NCI-H82 treated with DMSO at 0.1 percent for 48 hours (cell line): ENCODE results near the gene SAPCD1.
"Not testable (repeated sequence)": the region's sequence is repeated elsewhere in the genome, so short reads cannot be mapped to it uniquely, and the experiment has no call there.

Source experiments
- DNase-seq: peaks from one replicate; lab custom pipeline; 2025; ENCODE audit not compliant: unreplicated experiment; lab: John Stamatoyannopoulos, UW

SAPCD1 gene

GRCh38 chr6:31776989-31777666, 14.7 kb downstream of the SAPCD1 start, which contains the start of gene VWA7:
TSS of gene VWA7 (minus strand) at chr6:31777328. CDS start at chr6:31776779, 549 bp downstream.
- DNase-seq: peak; percentile 17

GRCh38 chr6:31777667-31778050, 15.2 kb downstream of the SAPCD1 start:
- DNase-seq: no peak

GRCh38 chr6:31778193-31778592, 15.7 kb downstream of the SAPCD1 start:
- no peak for DNase-seq

- DNase-seq: no peak
Measured at GRCh38 chr6:31778999-31779885, 16.8 kb downstream of the SAPCD1 start.

GRCh38 chr6:31779908-31780307, 17.5 kb downstream of the SAPCD1 start:
- no peak for DNase-seq

GRCh38 chr6:31780507-31781243, 18.2 kb downstream of the SAPCD1 start:
- DNase-seq: no peak

GRCh38 chr6:31781244-31782125, 19.0 kb downstream of the SAPCD1 start:
- no peak for DNase-seq

- DNase-seq: no peak
Measured at GRCh38 chr6:31782126-31782855, 19.8 kb downstream of the SAPCD1 start.

- DNase-seq: no peak
Measured at GRCh38 chr6:31784098-31784925, 21.9 kb downstream of the SAPCD1 start.

- DNase-seq: no peak
Measured at GRCh38 chr6:31785475-31785874, 23.0 kb downstream of the SAPCD1 start.

GRCh38 chr6:31791324-31792089, 29.1 kb downstream of the SAPCD1 start:
- peak; percentile 66 for DNase-seq

GRCh38 chr6:31792090-31792374, 29.6 kb downstream of the SAPCD1 start:
- no peak for DNase-seq

- no peak for DNase-seq
Measured at GRCh38 chr6:31792761-31793171, 30.3 kb downstream of the SAPCD1 start.

GRCh38 chr6:31793927-31794245, 31.4 kb downstream of the SAPCD1 start:
- DNase-seq: not testable (repeated sequence)

GRCh38 chr6:31794294-31794865, 31.9 kb downstream of the SAPCD1 start:
- DNase-seq: peak; percentile 40

GRCh38 chr6:31794866-31795615, 32.6 kb downstream of the SAPCD1 start:
- DNase-seq: no peak

- DNase-seq: peak; percentile 76
Measured at GRCh38 chr6:31795616-31796298, 33.3 kb downstream of the SAPCD1 start, which contains the start of gene VARS1. TSS of gene VARS1 (minus strand) at chr6:31795752. CDS start at chr6:31795217, 535 bp downstream.
